ENCODE data around the gene PJA2.
"Not testable (repeated sequence)": the region's sequence is repeated elsewhere in the genome, so short reads cannot be mapped to it uniquely, and the experiment has no call there.

PJA2 gene

GRCh38 chr5:109307456-109307855 lies 102.3 kb downstream of the PJA2 start:
- DNase-seq: no peak

GRCh38 chr5:109305352-109305751 lies 104.4 kb downstream of the PJA2 start:
- DNase-seq: no peak

- DNase-seq: no peak
These were observed 105.5 kb downstream of the PJA2 start for GRCh38 chr5:109304309-109304708.

GRCh38 chr5:109300367-109300766 lies 109.4 kb downstream of the PJA2 start:
- DNase-seq: no peak

GRCh38 chr5:109299557-109299956 lies 110.2 kb downstream of the PJA2 start:
- no peak for DNase-seq

GRCh38 chr5:109298794-109299193 lies 111.0 kb downstream of the PJA2 start:
- DNase-seq: no peak

GRCh38 chr5:109297900-109298299 lies 111.9 kb downstream of the PJA2 start:
- DNase-seq: no peak

GRCh38 chr5:109291090-109291489 lies 118.7 kb downstream of the PJA2 start:
- DNase-seq: no peak

- DNase-seq: no peak
These were observed 119.5 kb downstream of the PJA2 start for GRCh38 chr5:109290231-109290630.

GRCh38 chr5:109286628-109287027 lies 123.1 kb downstream of the PJA2 start:
- not testable (repeated sequence) for DNase-seq
